DND-41 (cell line): Measurements from ENCODE around the gene TBXAS1.

ENCODE experiments used
- ATAC-seq: fragments of 200-7000 bp; cut with Tn5 transposase; 3 replicates; pipeline ENCODE4 v1.9.1; 2021; ENCODE audit warnings: low read depth; ENCODE audit not compliant: insufficient read depth
- DNase-seq: peaks from one replicate; pipeline ENCODE4 v3.0.0-alpha.2; 2020
- H2AFZ ChIP-seq: 2 replicates; pipeline ENCODE4 v1.6.0; 2012; ENCODE audit warnings: low read depth, low read length
- H3K27ac ChIP-seq: 2 replicates; pipeline ENCODE4 v1.5.1; 2012; ENCODE audit warnings: low read length, inconsistent platforms
- H3K27me3 ChIP-seq: fragments of 200-600 bp; sonication (generic); 2 replicates; pipeline ENCODE4 v1.6.0; 2012; ENCODE audit warnings: low read length, mild to moderate bottlenecking, inconsistent platforms; ENCODE audit not compliant: insufficient read depth, poor library complexity
- H3K36me3 ChIP-seq: 2 replicates; pipeline ENCODE4 v1.5.1; 2012; ENCODE audit warnings: low read length, inconsistent platforms; ENCODE audit not compliant: insufficient read depth
- H3K4me1 ChIP-seq: 2 replicates; pipeline ENCODE4 v1.5.1; 2012; ENCODE audit warnings: mild to moderate bottlenecking, low read length; ENCODE audit not compliant: insufficient read depth
- H3K4me2 ChIP-seq: 2 replicates; pipeline ENCODE4 v1.6.0; 2012; ENCODE audit warnings: mild to moderate bottlenecking, moderate library complexity, low read length, inconsistent platforms; ENCODE audit not compliant: insufficient read depth
- H3K4me3 ChIP-seq, 2 experiments: fragments of 200-600 bp in 1 of 2; shearing (Covaris generic) in 1 of 2; 2 replicates each; pipeline ENCODE4 v1.5.1; 2012 to 2016; ENCODE audit warnings: inconsistent platforms in 2 of 2, low read length in 2 of 2, mild to moderate bottlenecking in 2 of 2, low read depth in 1 of 2, moderate library complexity in 1 of 2
- H3K79me2 ChIP-seq: 2 replicates; pipeline ENCODE4 v1.6.0; 2012; ENCODE audit warnings: low read length, inconsistent platforms; ENCODE audit not compliant: insufficient read depth
- H3K9ac ChIP-seq: 2 replicates; pipeline ENCODE4 v1.6.0; 2012; ENCODE audit warnings: low read depth, mild to moderate bottlenecking, inconsistent platforms, low read length, moderate library complexity
- H3K9me3 ChIP-seq: 2 replicates; pipeline ENCODE4 v1.5.1; 2012; ENCODE audit warnings: low read length, moderate library complexity, mild to moderate bottlenecking, inconsistent platforms; ENCODE audit not compliant: insufficient read depth, severe bottlenecking
- H4K20me1 ChIP-seq: 2 replicates; pipeline ENCODE4 v1.6.0; 2012; ENCODE audit warnings: low read length; ENCODE audit not compliant: insufficient read depth
- CTCF ChIP-seq: IDR thresholded peaks from 2 replicates; pipeline ENCODE4 v1.5.1; 2012; ENCODE audit warnings: borderline replicate concordance, low read length, moderate library complexity, mild to moderate bottlenecking; ENCODE audit not compliant: poor library complexity, severe bottlenecking; ENCODE audit errors: extremely low read depth
- EZH2 ChIP-seq: IDR thresholded peaks from 3 replicates; pipeline ENCODE4 v1.6.1; 2012; ENCODE audit warnings: borderline replicate concordance, low read depth, mild to moderate bottlenecking, moderate library complexity, low read length, inconsistent platforms; ENCODE audit not compliant: severe bottlenecking

Gene TBXAS1

GRCh38 chr7:140026935-140027334 is 197.9 kb downstream of the TBXAS1 start:
- H2AFZ ChIP-seq = no peak overlapping the region

GRCh38 chr7:140027858-140028257 is 198.8 kb downstream of the TBXAS1 start:
- no peaks in the 10 kb centered on the region for H3K4me1 ChIP-seq
- no peak overlapping the region for H3K27ac ChIP-seq
- ATAC-seq (no peak), DNase-seq (no peak)
- no peak overlapping the region for H3K4me2 ChIP-seq
- H3K9ac ChIP-seq = no peak overlapping the region
- no peaks in the 10 kb centered on the region for H3K79me2 ChIP-seq
- peaks cover 2% of the 10 kb centered on the region for H4K20me1 ChIP-seq
- H2AFZ ChIP-seq = no peak overlapping the region
- no peaks in the 10 kb centered on the region for H3K27me3 ChIP-seq
- H3K36me3 ChIP-seq = peaks cover 65% of the 10 kb centered on the region
- H3K4me3 ChIP-seq = no peak overlapping the region
- TF ChIP-seq CTCF (no peak), EZH2 (no peak)
- no peaks in the 10 kb centered on the region for H3K9me3 ChIP-seq

More at GRCh38 chr7:140026935-140027334, 197.9 kb downstream of the TBXAS1 start:
- H3K4me2 ChIP-seq = no peak overlapping the region
- peaks cover 70% of the 10 kb centered on the region for H3K36me3 ChIP-seq
- no peak overlapping the region for H3K9ac ChIP-seq
- H3K27ac ChIP-seq = no peak overlapping the region
- no peak; the same call in 2 of the 3 replicates for ATAC-seq
- no peaks in the 10 kb centered on the region for H3K4me1 ChIP-seq
- no peaks in the 10 kb centered on the region for H3K79me2 ChIP-seq
- H3K9me3 ChIP-seq = no peaks in the 10 kb centered on the region
- no peak for TF ChIP-seq EZH2
- no peak for TF ChIP-seq CTCF
- no peak for DNase-seq
- no peaks in the 10 kb centered on the region for H3K27me3 ChIP-seq
- H3K4me3 ChIP-seq = no peak overlapping the region
- H4K20me1 ChIP-seq = peaks cover 2% of the 10 kb centered on the region

- no peak overlapping the region for H3K27ac ChIP-seq
- no peaks in the 10 kb centered on the region for H3K79me2 ChIP-seq
- DNase-seq (no peak), ATAC-seq (no peak)
- H3K9ac ChIP-seq = no peak overlapping the region
- TF ChIP-seq CTCF (no peak), EZH2 (no peak)
- no peak overlapping the region for H2AFZ ChIP-seq
- H3K4me3 ChIP-seq = no peak overlapping the region
- H3K4me1 ChIP-seq = no peaks in the 10 kb centered on the region
- H3K27me3 ChIP-seq = no peaks in the 10 kb centered on the region
- H3K9me3 ChIP-seq = no peaks in the 10 kb centered on the region
- peaks cover 2% of the 10 kb centered on the region for H4K20me1 ChIP-seq
- H3K36me3 ChIP-seq = peaks cover 65% of the 10 kb centered on the region
- no peak overlapping the region for H3K4me2 ChIP-seq
These were observed 199.2 kb downstream of the TBXAS1 start for GRCh38 chr7:140028311-140028710.

GRCh38 chr7:140029072-140029471 is 200.0 kb downstream of the TBXAS1 start:
- TF ChIP-seq EZH2 (no peak), CTCF (no peak)
- no peak overlapping the region for H3K9ac ChIP-seq
- H3K4me2 ChIP-seq = no peak overlapping the region
- H3K9me3 ChIP-seq = no peaks in the 10 kb centered on the region
- no peaks in the 10 kb centered on the region for H3K27me3 ChIP-seq
- H3K36me3 ChIP-seq = peaks cover 65% of the 10 kb centered on the region
- no peak for ATAC-seq
- no peak overlapping the region for H3K27ac ChIP-seq
- H4K20me1 ChIP-seq = peaks cover 2% of the 10 kb centered on the region
- H3K4me1 ChIP-seq = no peaks in the 10 kb centered on the region
- DNase-seq = no peak
- H3K4me3 ChIP-seq = no peak overlapping the region
- H2AFZ ChIP-seq = no peak overlapping the region
- no peaks in the 10 kb centered on the region for H3K79me2 ChIP-seq
